Measurements from ENCODE around the gene COG5.

Gene COG5

GRCh38 chr7:107563775-107564552, at the start of gene COG5, which contains the start of gene DUS4L:
TSS of gene COG5 (minus strand) at chr7:107563920. CDS start at chr7:107563896, 24 bp downstream.
TSS of gene DUS4L (plus strand) at chr7:107563971. CDS start at chr7:107567071, 3,100 bp downstream.
- peak; percentile 87 for DNase-seq
- H3K4me3 Mint-ChIP-seq, result peak within 1 kb of the TSS; percentile 90
- peak within 1 kb of the TSS; percentile 79 for H3K27ac Mint-ChIP-seq
- TF ChIP-seq CTCF (IDR thresholded peaks at IDR 0.05), result no peak
- H3K27me3 Mint-ChIP-seq (ENCODE audit: low read depth, poor library complexity), result no peaks in the 10 kb centered on the region
- peaks cover 17% of the 10 kb centered on the region for H3K36me3 Mint-ChIP-seq (ENCODE audit: low read depth)
- no peaks in the 10 kb centered on the region for H3K9me3 Mint-ChIP-seq
- H3K4me1 Mint-ChIP-seq, result peaks cover 46% of the 10 kb centered on the region

GRCh38 chr7:107613439-107613838, 49.7 kb upstream of the COG5 start:
- Mint-ChIP-seq H3K27me3 (ENCODE audit: low read depth, poor library complexity) (no peaks in the 10 kb centered on the region), H3K4me1 (no peaks in the 10 kb centered on the region), H3K36me3 (ENCODE audit: low read depth) (peaks cover 5% of the 10 kb centered on the region), H3K9me3 (no peaks in the 10 kb centered on the region), H3K4me3 (no peak overlapping the region), H3K27ac (no peak overlapping the region)
- no peak for TF ChIP-seq CTCF (IDR thresholded peaks at IDR 0.05)
- no peak for DNase-seq

- no peak for DNase-seq
- Mint-ChIP-seq H3K4me3 (no peak overlapping the region), H3K36me3 (ENCODE audit: low read depth) (peaks cover 5% of the 10 kb centered on the region), H3K4me1 (no peaks in the 10 kb centered on the region), H3K27me3 (ENCODE audit: low read depth, poor library complexity) (no peaks in the 10 kb centered on the region), H3K27ac (no peak overlapping the region), H3K9me3 (no peaks in the 10 kb centered on the region)
- TF ChIP-seq CTCF (IDR thresholded peaks at IDR 0.05), result no peak
These were observed 46.6 kb upstream of the COG5 start for GRCh38 chr7:107610323-107610722.

GRCh38 chr7:107609811-107610261, 46.1 kb upstream of the COG5 start:
- no peaks in the 10 kb centered on the region for H3K27me3 Mint-ChIP-seq (ENCODE audit: low read depth, poor library complexity)
- TF ChIP-seq CTCF (IDR thresholded peaks at IDR 0.05), result no peak

GRCh38 chr7:107606303-107606702, 42.6 kb upstream of the COG5 start:
- Mint-ChIP-seq H3K4me1 (no peaks in the 10 kb centered on the region), H3K4me3 (no peak overlapping the region), H3K9me3 (no peaks in the 10 kb centered on the region), H3K27me3 (ENCODE audit: low read depth, poor library complexity) (no peaks in the 10 kb centered on the region), H3K36me3 (ENCODE audit: low read depth) (no peaks in the 10 kb centered on the region), H3K27ac (no peak overlapping the region)
- no peak for TF ChIP-seq CTCF (IDR thresholded peaks at IDR 0.05)
- DNase-seq, result no peak

More at GRCh38 chr7:107609811-107610261, 46.1 kb upstream of the COG5 start:
- Mint-ChIP-seq H3K4me3 (no peak overlapping the region), H3K27ac (no peak overlapping the region), H3K9me3 (no peaks in the 10 kb centered on the region), H3K36me3 (ENCODE audit: low read depth) (peaks cover 2% of the 10 kb centered on the region), H3K4me1 (no peaks in the 10 kb centered on the region)
- DNase-seq, result no peak
